Nephron progenitor cell (in vitro differentiated cells): ENCODE data around the gene NOL9.

Experiments used
- DNase-seq: peaks from one replicate; pipeline ENCODE4 v3.0.0; 2021
- H3K27ac Mint-ChIP-seq: 2 replicates; pipeline ENCODE4 v1.8.0; 2021; ENCODE audit warnings: mild to moderate bottlenecking, moderate library complexity, mixed read lengths
- H3K27me3 Mint-ChIP-seq: 2 replicates; pipeline ENCODE4 v1.8.0; 2021; ENCODE audit warnings: mild to moderate bottlenecking, low read depth, mixed read lengths; ENCODE audit not compliant: poor library complexity
- H3K36me3 Mint-ChIP-seq: 2 replicates; pipeline ENCODE4 v1.8.0; 2021; ENCODE audit warnings: low read depth, mixed read lengths
- H3K4me1 Mint-ChIP-seq: 2 replicates; pipeline ENCODE4 v1.8.0; 2021; ENCODE audit warnings: mixed read lengths
- H3K4me3 Mint-ChIP-seq: 2 replicates; pipeline ENCODE4 v1.8.0; 2021; ENCODE audit warnings: mild to moderate bottlenecking, moderate library complexity, mixed read lengths
- H3K9me3 Mint-ChIP-seq: 2 replicates; pipeline ENCODE4 v1.8.0; 2021; ENCODE audit warnings: mild to moderate bottlenecking, moderate library complexity, mixed read lengths
- TF ChIP-seq, protein P1 (sequence below): fragments of 200-600 bp; sonication (generic); IDR thresholded peaks from 2 replicates; pipeline ENCODE4 v1.5.0; 2021; ENCODE audit warnings: antibody characterized with exemption

The NOL9 gene

DNA sequence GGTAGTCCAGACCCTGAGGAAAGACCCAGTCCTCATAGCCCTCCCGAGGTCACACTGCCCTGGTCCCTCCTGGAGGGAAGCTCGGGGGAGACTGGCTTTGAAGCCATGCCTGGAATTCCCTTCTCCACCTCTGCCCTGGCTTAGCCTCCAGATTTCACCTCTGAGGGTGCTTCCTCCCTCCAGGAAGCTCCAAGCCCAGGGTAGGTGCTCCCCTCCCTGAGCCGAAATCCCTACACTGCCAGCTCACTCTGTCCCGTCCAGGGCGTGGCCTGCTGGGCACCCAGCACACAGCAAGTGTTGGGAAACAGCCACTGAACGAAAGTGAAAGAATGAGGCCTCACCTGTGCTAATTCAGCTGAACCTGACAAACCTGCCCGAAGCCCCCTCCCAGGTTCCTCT lies 82.3 kb downstream of the NOL9 start:
- TF ChIP-seq, protein P1, sequence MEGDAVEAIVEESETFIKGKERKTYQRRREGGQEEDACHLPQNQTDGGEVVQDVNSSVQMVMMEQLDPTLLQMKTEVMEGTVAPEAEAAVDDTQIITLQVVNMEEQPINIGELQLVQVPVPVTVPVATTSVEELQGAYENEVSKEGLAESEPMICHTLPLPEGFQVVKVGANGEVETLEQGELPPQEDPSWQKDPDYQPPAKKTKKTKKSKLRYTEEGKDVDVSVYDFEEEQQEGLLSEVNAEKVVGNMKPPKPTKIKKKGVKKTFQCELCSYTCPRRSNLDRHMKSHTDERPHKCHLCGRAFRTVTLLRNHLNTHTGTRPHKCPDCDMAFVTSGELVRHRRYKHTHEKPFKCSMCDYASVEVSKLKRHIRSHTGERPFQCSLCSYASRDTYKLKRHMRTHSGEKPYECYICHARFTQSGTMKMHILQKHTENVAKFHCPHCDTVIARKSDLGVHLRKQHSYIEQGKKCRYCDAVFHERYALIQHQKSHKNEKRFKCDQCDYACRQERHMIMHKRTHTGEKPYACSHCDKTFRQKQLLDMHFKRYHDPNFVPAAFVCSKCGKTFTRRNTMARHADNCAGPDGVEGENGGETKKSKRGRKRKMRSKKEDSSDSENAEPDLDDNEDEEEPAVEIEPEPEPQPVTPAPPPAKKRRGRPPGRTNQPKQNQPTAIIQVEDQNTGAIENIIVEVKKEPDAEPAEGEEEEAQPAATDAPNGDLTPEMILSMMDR, result no peak
- no peak overlapping the region for H3K4me3 Mint-ChIP-seq
- no peak overlapping the region for H3K27ac Mint-ChIP-seq
- H3K4me1 Mint-ChIP-seq, result peaks cover 19% of the 10 kb centered on the region
- H3K27me3 Mint-ChIP-seq, result peaks cover 20% of the 10 kb centered on the region
- no peaks in the 10 kb centered on the region for H3K9me3 Mint-ChIP-seq
- peaks cover 17% of the 10 kb centered on the region for H3K36me3 Mint-ChIP-seq
- no peak for DNase-seq
